ENCODE data around the gene THOC6.

- no peak for TF ChIP-seq ZFP30 (CRISPR knock-in tag; IDR thresholded peaks at IDR 0.05)
- no peak for TF ChIP-seq ZFP3 (CRISPR knock-in tag; IDR thresholded peaks at IDR 0.05)
- TF ChIP-seq ZNF565 (CRISPR knock-in tag; conservative IDR thresholded peaks at IDR 0.05; ENCODE audit: low read depth): no peak
- no peak for TF ChIP-seq PPARA (CRISPR knock-in tag; IDR thresholded peaks at IDR 0.05; ENCODE audit: borderline replicate concordance)
Observed at GRCh38 chr16:2999929-3000328, 23.9 kb upstream of the THOC6 start.
